ENCODE results near the gene CCL25.

CCL25 gene

DNA sequence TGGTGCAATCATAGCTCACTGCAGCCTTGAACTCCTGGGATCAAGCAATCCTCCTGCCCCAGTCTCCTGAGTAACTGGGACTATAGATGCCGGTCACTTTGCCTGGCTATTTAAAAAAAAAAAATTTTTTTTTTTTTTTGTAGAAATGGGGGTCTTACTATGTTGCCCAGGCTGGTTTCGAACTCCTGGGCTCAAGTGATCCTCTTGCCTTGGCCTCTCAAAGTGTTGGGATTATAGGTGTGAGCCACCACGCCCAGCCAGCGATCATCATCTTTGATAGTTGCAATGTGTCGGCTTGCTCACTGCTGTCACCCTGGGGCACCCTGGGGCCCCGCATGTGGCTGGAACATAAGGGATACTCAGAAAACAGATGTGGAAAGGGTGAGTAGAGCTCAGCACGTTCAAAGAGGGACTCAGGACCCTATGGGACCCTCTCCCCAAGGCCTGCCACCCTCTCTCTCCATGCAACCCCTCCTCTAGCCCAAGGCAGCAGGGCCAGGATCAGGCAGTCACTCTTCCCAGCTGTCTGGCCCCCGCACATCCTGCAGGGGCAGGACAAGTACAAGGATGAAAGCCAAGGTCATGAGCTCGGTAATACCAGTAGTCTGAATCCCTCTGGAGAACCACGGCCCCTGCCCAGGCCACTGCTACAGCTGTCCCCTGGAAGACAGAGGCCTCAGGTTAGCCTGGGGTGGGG, 6.5 kb upstream of the CCL25 start:
- DNase-seq (ENCODE audit: low read depth): no peak

DNA sequence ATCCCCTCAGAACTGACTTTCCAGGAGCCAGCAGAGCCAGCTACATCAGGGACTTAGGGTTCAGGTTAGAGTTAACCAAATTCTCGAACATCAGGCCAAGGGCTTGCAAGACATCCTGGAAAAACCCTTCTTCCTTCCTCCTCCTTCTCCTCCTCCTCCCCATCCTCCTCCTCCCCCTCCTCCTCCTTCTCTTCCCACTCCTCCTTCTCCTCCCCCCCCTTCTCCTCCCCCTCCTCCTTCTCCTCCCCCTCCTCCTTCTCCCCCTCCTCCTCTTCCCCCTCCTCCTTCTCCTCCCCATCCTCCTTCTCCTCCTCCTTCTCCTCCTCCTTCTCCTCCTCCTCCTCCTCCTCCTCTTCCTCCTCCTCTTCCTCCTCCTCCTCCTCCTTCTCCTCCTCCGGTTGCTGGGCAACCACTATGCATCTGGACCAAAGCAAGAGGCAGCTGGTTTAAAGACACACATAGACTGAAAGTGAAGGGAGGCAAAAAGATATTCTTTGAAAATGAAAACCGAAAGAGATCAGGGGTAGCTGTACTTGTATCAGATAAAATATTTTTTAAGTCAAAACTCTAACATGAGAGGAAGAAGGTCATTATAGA, 5.9 kb upstream of the CCL25 start:
- DNase-seq (ENCODE audit: low read depth): no peak

DNA sequence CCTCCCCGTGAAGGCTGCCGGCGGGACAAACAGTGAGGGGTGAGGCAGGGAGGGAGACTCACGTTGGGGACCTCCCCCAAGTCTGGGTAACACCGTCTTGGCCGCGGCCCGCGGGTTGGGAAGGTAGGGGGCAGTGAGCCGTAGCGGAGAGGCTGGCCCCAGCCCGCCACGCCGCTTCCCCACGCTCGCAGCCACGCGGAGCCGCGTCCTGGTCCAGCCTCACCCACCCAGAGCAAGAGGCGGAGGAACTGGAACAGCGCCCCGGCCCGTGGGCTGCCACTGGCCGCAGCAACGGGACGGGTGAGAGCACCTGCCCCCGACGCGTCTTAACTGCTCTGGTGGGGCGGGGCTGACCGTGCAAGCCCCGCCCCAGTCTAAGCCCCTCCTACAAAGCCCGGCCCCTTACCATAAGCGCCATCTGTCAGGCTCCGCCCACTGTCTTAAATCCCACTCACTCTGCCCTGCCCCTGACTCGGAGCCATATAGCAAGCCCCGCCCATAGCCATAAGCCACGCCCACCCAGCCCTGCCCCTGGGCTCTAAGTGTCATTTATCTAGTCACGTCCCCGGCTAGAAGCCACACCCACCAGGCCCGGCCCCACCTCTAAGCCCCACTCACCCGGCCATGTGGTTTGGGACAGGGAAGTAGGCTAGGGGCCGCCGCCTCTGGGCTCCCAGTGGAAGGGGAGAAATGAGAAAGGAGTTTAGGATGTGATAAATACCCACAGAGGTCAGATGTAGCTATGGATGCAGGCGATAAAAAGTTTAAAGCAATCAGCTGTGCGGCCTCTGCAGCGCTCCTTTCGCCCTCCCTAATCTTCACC, 2.1 kb upstream of the CCL25 start:
- DNase-seq (ENCODE audit: low read depth): peak; percentile 99

DNA sequence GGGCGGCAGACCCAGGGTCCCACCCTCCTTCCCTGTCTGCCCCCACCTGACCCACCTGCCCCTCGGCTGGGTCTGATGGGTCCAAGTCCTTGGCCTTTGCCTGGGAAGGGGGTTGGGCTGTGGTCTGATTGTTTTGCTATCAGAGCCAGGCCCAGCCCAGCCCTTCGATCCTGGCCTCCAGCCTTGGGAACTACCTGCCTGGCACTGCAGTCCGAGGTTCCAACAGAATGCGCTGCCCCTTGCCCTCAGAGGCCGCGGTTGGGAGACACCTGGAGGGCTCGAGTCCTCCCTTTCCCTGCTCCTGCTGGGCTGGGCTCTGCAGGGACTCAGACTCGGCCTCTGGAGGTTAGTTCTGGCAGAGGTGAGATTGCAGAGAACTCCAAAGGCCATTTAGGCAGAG, 1.6 kb downstream of the CCL25 start:
- DNase-seq (ENCODE audit: low read depth): no peak

DNA sequence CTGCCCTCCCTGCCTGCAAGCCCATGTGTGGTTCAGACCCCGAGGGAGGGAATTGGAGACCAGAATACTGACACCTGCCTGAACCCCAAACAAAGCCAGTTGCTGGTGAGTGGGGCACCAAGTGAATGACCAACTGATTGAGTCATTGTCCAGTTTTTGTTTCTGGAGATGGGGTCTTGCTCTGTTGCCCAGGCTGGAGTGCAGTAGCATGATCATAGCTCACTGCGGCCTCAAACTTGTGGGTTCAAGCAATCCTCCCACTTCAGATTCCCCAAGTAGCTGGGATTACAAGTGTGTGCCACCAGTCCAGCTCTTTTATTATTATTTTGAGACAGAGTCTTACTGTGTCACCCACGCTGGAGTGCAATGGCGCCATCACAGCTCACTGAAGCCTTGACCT, 4.0 kb downstream of the CCL25 start:
- DNase-seq (ENCODE audit: low read depth): no peak

DNA sequence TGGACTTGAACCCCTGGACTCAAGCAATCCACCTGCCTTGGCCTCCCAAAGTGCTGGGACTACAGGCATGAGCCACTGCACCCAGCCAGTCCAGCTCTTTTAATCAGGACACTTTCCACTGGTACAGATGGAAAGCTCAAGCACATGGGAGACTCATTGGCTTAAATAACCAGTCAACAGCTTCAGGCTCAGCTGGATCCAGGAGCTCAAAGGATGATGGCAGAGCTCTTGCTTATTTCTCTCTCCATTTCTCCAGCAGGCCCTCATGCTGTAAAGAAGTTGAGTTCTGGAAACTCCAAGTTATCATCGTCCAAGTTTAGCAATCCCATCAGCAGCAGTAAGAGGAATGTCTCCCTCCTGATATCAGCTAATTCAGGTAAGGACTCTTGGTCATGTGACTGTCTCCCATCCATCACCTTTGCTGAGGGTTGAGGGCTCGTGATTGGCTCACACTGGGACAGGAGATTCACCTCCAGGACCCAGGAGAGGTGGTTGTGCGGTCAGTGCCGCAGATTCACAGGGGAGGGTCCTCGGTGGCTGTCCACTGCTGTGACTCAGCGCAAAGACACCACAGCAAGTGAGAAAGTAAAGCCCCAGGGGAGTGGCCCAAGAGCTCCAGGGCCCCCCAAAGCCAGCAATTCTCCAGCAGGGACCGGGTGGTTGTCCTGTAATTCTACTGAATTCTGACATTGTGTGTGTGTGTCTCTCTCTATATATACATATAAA, 5.1 kb downstream of the CCL25 start:
- no peak for DNase-seq (ENCODE audit: low read depth)

DNA sequence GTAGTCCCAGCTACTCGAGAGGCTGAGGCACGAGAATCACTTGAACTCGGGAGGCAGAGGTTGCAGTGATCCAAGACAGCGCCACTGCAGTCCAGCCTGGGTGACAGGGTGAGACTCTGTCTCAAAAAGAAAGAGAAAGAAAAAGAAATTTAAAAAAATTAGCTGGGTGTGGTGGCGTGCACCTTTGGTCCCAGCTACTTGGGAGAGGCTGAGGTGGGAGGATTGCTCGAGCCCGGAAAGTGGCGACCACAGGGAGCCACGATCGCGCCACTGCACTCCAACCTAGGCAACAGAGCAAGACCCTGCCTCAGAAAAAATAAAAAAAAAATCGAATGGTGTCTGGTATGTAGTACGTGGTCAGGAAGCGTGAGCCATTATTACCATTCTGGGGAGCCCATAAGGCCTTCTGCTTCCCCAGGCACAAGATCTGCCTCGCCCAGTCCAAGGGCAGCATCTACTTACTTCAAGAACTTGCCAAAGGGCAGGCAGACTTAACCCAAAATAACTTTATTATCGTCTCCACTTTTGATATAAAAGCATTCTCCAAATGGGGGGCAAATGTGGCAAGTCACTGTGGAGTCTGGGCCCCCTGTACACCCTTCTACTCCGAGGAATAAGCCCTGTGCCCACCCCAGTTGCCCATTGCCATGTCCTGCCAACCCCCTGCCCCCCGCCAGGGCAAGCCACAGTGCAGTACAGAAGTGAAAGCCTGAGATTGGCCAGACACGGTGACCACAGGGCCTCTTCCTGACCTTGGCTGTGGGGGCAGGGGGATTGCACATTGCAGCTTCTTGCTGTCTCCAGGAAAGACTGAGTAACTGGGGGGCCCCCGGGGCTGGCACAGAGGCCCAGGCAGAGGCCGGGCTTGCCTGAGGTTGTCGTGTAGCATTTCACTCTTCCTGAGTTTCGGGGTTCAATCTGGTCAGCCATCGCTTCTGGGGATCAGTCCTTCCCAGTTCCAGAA, 12.6 kb downstream of the CCL25 start:
- DNase-seq (ENCODE audit: low read depth): no peak

DNA sequence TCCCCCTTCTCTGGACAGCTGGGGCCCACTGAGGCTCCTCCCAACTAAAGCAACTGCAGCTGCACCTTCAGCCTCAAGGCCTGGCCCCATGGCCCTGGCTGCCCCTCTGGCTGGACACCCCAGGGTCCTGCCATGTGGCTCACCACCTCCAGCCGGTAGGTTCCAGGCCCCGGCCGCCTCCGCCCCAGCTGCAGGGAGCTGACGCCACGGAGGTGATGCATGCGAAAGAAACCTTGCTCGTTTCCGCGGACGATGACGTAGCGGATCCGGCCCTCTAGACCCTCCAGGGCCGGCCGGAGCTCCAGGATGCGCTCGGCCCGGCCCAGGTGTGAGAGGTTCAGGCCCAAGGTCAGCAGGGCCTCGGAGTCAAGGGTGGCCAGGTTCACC, 13.3 kb downstream of the CCL25 start:
- no peak for DNase-seq (ENCODE audit: low read depth)

DNA sequence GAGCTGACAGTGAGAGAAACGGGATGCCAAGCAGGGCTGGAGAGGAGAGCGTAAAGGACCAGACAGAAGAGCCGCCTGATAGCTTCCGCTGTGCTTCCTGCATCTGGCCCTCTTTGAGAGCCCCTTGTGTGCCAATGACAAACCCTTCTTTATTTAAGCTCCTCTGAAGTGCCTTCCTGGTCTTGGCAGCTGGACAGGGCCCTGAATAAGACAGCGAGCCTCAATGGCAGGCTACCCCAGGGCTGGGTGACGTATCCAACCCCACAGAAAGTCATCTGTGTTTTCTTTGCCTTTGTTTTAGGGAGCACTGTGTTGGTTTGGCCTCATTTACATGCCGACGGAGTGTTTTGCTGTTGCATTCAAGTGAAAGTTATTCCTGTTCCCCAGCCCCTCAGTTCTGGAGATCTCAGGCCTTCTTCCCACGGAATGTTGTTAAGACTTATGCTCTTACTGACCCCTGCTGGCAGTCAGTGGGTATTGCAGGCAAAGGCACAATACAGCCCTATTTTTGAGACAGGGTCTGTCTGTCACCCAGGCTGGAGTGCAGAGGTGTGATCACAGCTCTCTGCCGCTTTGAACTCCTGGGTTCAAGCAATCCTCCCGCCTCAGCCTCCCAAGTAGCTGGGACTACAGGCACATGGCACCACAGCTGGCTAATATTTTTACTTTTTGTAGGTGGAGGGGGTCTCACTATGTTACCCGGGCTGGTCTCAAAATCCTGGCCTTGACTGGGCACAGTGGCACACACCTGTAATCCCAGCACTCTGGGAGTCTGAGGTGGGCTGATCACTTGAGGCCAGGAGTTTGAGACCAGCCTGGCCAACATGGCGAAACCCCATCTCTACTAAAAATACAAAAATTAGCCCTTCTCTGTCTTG, 16.8 kb downstream of the CCL25 start:
- DNase-seq (ENCODE audit: low read depth): peak; percentile 66

DNA sequence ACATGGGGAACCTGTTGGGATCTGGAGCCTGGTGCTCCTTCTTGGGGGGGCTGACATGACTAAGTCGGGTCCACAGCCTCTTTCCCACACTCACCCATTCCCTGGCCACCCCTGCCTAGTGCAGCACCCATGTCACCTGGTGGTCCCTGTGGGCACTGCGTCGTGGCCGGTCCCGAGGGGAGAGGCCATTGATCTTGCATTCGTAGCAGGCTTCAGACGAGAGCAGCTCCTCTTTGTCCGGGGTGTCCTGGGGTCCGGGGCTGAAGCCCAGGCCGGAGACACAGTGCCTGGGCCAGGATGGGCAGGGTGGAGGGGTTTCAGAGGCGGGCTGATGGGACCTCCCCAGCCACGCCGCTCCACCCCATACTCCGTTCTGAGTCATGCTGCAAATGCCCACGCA, 19.4 kb downstream of the CCL25 start:
- no peak for DNase-seq (ENCODE audit: low read depth)

DNA sequence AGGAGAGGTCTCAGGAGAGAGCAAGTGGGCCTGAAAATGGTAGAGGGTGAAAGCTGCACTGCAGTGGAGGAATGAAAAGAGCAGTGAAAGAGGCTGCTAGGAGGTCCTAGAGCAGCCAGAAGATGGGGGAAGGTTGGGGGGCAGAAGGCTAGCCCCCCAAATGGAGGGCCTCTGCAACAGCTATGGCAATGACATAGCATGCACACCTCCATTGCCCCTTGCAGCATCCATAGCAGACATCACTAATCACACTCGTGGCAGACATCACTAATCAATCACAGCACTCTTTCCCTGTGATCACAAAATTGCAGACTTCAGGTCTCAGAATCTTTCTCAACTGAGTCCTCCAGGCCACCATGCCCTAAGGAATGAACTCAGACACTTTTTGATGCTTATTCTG, 21.9 kb downstream of the CCL25 start:
- no peak for DNase-seq (ENCODE audit: low read depth)

DNA sequence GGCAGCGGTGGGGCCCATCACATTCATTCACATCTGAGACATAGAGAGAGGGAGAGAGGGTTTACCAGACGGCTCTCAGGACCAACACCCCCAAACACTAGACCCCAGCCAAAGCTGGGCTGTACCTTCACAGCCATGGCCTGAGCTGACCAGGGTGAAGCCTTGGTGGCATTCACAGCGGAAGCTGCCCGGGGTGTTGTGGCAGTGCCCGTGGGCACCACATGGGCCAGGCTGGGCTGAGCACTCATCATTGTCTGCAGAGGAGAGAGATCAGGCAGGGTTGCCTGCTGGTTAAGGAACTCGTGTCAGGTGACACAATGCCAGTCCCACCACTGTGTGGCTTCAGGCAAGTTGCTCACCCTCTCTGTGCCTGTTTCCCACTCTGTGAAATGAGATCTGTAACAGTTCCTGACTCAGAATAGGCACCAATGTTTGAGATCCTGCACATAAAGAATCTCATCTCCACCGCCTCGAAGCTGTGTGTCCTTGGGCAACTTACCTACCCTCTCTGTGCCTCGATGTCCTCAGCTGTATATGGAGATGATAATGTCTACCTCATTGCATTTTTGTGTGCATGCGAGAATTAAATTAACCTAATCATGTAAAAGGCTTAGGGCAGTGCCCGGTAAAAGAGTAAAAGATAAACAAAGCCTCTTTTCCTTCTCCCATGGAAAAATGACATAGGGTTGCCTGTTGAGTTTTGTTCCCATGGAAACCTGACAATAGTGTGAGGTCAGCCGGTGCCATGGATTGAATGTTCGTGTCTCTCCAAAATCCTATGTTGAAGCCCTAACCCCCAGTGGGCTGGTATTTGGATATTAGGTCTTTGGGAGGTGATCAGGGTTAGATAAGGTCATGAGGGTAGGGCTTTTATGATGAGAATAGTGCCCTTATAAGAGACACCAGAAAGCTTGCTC, 22.9 kb downstream of the CCL25 start:
- no peak for DNase-seq (ENCODE audit: low read depth)

DNA sequence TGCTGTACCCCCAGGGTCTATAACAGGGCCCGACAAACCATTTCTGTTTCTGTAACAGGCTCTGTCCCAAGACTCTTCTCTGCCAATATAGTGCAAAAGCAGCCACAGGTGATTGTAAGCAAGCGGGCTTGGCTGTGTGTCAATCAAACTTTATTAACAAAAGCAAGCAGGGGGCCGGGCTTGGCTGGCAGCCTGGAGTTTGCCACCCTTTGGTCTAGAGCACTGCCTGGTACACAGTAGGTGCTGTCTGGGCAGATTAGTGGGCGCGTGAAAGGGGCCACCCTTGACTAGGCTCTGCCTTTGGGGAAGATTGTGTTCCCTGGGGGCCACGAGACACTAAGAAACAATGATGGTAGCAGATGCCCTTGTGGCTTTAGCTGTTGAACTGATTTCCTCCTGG, 27.4 kb downstream of the CCL25 start:
- DNase-seq (ENCODE audit: low read depth): no peak

DNA sequence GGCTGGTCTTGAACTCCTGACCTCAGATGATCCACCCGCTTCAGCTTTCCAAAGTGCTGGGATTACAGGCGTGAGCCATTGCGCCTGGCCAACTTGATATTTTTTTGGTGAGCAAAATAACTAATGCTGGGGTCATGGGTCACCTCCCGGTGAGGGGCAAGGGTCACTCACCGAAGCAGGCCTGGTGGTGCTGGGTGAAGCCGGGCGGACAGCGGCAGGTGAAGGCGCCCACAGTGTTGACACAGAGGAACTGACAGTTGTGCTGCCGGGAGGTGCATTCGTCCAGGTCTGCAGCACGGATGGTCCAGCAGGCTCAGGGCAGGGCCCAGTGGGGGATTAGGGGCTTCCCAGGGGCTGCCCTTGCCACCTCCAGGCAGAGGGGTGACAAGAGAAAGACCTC, 28.3 kb downstream of the CCL25 start:
- no peak for DNase-seq (ENCODE audit: low read depth)

DNA sequence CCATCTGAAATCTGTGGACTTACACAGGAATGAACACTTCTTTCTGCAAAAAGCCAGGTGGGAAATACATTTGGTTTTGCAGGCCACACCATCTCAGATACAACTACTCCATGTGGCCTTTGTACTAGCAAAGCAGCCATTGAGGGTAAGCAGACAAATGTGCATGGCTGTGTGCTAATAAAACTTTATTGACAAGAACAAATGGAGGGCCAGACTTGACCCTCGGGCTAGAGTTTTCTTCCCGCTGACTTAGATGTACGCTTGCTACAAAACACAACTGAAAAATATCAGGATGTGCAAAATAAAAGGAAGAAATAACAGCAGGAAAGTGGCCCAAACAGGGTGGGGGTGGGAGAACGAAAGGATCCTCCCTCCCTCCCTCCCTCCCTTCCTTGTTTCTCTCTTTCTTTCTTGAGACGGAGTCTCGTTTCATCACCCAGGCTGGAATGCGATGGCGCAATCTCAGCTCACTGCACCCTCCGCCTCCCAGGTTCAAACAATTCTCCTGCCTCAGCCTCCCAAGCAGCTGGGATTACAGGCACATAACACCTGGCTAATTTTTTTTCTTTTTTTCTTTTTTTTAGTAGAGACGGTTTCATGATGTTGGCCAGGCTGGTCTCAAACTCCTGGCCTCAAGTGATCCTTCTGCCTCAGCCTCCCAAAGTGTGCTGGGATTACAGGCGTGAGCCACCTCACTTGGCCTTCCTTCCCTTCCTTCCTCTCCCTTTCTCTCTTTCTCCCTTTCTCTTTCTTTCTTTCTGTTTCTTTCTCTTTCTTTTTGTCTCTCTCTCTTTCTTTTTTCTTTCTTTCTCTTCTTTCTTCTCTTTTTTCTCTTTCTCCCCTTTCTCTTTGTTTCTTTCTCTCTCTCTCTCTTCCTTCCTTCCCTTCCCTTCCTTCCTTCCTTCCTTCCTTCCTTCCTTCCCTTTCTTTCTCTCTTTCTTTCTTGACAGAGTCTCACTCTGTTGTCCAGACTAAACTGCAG, 29.3 kb downstream of the CCL25 start:
- no peak for DNase-seq (ENCODE audit: low read depth)

DNA sequence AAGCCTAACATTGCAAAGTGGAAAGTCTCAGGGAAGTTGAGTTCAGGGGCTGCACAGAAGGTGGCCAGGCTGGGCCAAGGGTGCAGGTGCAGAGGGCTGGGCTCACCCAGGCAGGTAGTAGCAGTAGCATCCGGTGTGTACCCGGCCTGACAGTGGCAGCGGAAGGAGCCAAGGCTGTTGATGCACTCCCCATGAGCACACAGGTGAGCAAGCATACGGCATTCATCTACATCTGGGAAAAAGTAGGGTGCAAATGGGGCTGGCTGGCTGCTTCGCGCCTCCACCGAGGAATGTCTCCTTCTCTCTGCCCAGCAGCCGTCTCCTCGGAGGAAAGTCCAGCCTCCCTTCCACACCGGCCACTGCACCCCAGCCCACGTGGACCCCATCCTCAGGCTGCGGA, 30.6 kb downstream of the CCL25 start:
- DNase-seq (ENCODE audit: low read depth): no peak

DNA sequence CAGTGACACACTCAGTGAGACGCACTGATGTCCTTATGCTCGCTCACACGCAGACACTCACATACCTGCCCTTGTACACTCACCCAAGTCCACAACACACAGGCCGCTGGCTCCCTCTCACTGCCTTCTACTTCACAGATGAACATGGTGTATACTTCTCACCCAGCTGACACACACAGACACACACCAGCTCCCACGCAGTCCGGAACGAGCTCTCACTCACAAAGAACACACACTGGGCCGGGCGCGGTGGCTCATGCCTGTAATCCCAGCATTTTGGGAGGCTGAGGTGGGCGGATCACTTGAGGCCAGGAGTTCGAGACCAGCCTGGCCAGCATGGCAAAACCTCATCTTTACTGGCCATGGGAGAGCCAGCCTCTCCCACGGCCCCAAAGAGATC, 31.6 kb downstream of the CCL25 start:
- no peak for DNase-seq (ENCODE audit: low read depth)

Data from CMK (cell line).